ENCODE measurements around the gene CDH2.

The CDH2 gene

GRCh38 chr18:28045176-28045810, 131.6 kb downstream of the CDH2 start:
- DNase-seq (ENCODE audit: low read depth in 2 of 2): no peak

- DNase-seq (ENCODE audit: low read depth in 2 of 2): no peak
These were observed 132.9 kb downstream of the CDH2 start for GRCh38 chr18:28044036-28044435.

DNA sequence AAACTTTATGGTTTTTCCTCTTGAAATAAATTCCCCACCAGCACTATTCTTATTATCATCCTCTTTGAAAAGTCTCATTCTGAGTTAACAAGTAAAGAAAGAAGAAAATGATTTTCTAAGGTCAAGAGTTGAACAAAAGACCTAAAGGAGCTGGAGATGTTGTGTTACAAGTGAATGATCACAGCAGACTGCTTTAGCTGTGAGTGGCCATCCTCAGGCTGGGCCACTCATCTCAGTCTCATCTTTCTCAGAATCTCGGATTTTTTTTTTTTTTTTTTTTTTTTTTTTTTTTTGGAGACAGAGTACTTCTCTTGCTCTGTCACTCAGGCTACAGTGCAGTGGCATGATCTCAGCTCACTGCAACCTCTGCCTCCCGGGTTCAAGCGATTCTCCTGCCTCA, 133.3 kb downstream of the CDH2 start:
- DNase-seq (ENCODE audit: low read depth in 2 of 2): no peak

DNA sequence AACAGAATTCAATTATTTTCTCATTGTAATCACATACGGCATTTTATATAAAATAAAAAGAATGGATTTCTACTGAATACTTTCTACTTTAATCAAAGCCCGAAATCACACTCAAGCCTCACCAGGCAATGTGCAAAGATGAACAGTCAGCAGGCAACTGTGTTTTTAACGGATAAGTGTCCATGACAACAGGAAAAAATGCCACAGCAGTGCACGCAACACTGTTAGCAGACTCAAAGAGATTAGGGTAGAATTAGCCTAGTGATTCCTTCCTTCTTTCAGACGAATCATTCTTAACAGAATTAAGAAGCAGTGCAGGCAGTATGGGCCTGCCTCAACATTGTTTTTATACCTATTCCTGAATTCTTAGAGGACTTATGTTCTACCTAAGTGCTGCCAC, 135.6 kb downstream of the CDH2 start:
- no peak for DNase-seq (ENCODE audit: low read depth in 2 of 2)

DNA sequence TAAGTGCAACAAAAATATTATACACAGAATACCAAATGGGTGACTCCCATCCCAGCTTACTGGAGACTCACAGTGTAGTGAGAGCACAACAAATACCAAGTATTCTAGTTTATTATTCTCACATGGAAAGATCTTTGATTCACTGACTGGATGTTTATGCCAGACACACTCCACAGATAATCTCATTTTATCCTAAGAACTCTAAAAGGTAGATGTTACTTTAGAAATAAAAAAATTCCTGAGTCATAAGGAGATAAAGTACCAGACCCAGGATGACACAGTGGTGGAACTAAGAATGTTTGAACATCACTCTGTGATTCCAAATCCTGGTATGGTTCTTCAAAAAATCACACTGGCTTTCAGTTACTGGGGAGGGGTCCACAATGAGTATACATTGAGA, 136.2 kb downstream of the CDH2 start:
- no peak for DNase-seq (ENCODE audit: low read depth in 2 of 2)

DNA sequence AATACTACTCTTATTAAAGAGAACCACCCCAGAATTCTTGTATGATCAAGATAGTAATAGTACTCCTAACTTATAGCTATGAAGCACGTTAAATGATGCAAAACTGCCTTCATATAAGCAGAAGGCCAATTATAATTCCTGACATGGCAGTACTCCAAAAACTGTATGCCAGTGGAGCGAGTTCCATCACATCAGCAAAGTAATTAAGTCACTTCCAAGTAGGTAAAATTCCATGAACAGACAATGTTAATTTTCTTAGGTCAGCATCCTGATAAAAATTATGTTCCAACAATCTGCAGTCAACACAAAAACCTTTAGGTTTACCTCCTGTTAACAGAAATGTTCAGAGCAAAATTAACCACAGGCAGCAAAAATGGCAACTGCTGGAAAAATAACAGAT, 136.7 kb downstream of the CDH2 start:
- no peak for DNase-seq (ENCODE audit: low read depth in 2 of 2)

GRCh38 chr18:28039691-28040090, 137.2 kb downstream of the CDH2 start:
- DNase-seq (ENCODE audit: low read depth in 2 of 2): no peak

GRCh38 chr18:28039078-28039477, 137.9 kb downstream of the CDH2 start:
- no peak for DNase-seq (ENCODE audit: low read depth in 2 of 2)

DNA sequence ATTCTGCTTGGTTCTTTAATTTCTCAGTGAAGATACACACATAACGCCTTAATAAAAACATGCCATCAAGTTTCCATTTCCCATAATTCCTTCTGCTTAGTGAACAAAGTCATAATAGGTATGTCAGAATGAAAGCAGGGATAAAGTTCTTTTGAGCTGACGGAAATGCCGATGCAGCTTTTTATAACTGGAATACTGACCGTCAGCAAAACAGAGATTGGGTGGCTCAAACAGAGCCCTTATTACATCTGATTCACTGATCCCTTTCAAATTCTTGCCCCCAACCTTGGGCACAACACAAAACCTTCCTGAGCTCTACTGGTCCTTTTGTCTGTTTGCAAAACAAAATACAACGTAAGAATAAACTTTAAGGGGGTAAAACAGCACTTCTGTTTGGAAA, 140.4 kb downstream of the CDH2 start:
- no peak for DNase-seq (ENCODE audit: low read depth in 2 of 2)

- no peak for DNase-seq (ENCODE audit: low read depth in 2 of 2)
These were observed 142.4 kb downstream of the CDH2 start for GRCh38 chr18:28034567-28034966.

DNA sequence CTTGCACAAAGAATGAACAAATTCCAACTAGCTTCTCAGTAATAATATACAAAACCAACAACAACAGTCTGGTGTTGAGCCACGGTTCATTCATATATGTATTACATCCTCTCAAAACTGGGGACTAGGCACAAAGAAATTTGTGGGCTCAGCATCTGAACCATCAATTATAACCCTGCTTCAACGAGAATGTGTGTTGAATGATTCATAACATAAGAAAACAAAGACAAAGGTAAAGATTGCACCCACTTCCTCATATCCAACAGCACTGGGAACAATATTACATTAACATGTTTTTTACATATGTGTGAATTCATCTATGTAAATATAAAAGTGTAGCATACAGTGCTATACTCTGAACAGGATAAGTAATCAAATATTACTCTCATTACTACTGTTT, 144.8 kb downstream of the CDH2 start:
- DNase-seq (ENCODE audit: low read depth in 2 of 2): no peak

GRCh38 chr18:28030458-28030857, 146.5 kb downstream of the CDH2 start:
- no peak for DNase-seq (ENCODE audit: low read depth in 2 of 2)

DNA sequence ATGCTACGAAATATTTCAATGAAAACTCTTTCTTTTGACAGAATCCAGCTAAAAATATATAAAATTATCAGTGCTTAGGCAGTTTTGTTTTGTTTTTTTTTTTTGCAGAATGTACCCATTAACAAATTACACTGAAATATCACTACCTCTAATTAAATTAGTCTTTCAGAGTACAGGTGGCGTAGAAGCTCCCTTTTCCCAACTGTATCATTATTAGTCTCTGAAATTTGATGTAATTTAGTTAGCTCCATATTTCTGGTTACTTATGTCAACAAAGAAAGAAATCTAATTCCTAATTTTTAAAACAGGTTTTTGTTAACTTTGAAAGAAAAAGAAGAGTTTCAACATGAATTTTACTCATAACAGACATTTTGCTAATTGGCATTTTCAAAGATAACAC, 149.2 kb downstream of the CDH2 start:
- DNase-seq (ENCODE audit: low read depth in 2 of 2): no peak

GRCh38 chr18:28019425-28020108, 157.4 kb downstream of the CDH2 start:
- no peak for DNase-seq (ENCODE audit: low read depth in 2 of 2)

DNA sequence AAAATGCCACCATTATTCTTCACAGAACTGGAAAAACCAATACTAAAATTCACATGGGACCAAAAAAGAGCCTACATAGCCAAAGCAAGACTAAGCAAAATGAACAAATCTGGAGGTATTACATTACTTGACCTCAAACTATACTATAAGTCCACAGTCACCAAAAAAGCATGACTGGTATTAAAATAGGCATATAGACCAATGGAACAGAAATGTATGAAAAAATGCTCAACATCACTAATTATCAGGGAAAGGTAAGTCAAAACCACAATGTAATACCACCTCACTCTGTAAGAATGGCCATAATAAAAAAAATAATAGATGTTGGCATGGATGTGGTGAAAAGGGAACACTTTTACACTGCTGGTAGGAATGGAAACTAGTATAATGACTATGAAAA, 158.6 kb downstream of the CDH2 start:
- no peak for DNase-seq (ENCODE audit: low read depth in 2 of 2)

GRCh38 chr18:28015671-28016070, 161.3 kb downstream of the CDH2 start:
- DNase-seq (ENCODE audit: low read depth in 2 of 2): no peak

DNA sequence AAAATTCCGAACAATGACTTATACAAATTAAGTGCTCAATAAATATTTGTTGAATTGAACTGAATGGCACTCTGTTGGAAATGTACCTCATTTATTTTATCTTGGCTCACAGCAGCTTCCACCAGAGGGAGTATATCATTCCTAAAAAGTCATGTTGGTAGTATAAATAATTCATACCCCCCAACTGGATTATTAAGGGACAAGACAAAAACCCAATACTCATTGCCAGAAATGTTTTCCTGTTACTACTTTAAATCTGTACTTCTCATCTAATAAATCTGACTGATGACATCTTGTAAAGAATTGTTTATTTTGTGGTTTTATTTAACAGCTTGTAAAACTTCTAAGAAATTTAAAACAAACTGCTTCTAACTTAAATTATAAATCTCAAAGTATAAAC, 163.9 kb downstream of the CDH2 start:
- DNase-seq (ENCODE audit: low read depth in 2 of 2): no peak

- no peak for DNase-seq (ENCODE audit: low read depth in 2 of 2)
These were observed 164.6 kb downstream of the CDH2 start for GRCh38 chr18:28012336-28012735.

DNA sequence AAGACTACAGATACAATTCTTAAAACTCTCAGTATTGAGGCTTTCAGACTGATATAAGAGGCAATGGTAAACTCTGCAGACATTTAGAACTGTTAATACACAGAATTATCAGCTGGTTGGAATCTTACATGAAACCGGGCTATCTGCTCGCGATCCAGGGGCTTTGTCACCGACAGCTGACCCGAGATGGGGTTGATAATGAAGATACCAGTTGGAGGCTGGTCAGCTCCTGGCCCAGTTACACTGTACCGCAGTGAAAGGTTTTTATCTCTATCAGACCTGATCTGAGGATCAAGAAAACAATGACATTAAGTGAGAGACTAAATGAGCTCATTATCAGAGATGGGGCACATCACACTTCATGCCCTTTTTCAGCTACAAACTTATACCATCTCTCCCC, 167.3 kb downstream of the CDH2 start:
- DNase-seq (ENCODE audit: low read depth in 2 of 2): no peak

- DNase-seq (ENCODE audit: low read depth in 2 of 2): no peak
These were observed 169.1 kb downstream of the CDH2 start for GRCh38 chr18:28007841-28008240.

DNA sequence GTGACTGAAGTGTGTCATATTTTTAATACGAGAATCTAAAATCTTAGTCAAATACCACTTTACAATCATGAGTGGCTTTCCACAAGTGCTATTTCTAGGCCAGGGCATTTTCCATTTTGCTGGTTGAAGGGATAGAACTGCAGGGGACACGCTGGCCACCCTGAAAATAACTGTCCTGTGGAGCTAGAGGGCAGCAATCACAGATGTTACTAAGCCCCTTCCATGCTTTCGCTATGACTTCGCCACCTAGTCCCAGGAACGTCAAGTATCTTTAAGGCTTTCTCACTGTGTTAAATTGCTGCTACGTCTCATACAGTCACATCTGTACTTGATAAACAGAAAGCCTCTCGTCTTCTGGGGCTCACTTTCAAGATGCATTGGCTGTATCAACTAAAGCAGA, 171.8 kb downstream of the CDH2 start:
- no peak for DNase-seq (ENCODE audit: low read depth in 2 of 2)

DNA sequence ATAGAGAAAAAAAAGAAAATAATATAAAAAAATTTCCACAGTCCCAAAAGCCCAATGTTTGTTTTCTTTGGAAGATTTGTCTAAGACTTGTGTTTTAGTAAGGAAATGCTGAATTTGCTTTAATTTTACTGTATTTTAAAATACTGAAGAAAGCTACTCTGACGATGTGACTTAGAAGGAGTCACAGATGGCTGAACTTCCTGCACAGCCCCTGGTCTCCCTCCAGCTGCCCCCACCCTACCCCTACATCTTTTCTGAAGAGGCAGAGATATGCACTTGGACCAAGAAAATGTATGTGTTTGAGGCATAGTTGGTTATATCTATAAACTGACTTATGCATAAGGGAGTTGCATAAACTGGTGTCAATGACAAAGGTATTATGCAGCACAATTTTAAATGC, 172.3 kb downstream of the CDH2 start:
- no peak for DNase-seq (ENCODE audit: low read depth in 2 of 2)

DNA sequence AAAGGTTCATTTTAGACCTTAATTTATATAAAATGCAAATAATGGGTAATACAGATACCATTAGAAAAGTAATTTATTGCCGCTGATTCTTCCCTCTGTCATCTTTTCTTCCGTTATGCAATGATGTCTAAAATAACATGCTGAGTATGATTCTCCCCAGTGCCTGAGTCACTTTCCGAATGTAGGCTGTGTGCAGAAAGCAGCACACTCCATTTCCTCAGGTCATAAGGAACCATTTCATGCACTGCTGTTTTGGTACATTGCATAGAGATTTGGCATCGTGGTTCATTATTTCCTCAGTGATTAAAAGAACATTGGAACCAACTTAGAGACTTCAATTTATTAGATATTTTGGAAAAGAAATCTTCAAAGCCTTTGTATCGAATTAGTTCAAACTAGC, 173.5 kb downstream of the CDH2 start:
- no peak for DNase-seq (ENCODE audit: low read depth in 2 of 2)

- no peak for DNase-seq (ENCODE audit: low read depth in 2 of 2)
These were observed 174.1 kb downstream of the CDH2 start for GRCh38 chr18:28002841-28003240.

Data from stimulated activated CD4-positive, alpha-beta T cell treated with anti-CD3 and anti-CD28 coated beads, Interleukin-1b, Interleukin-23, amount 100 ng/mL, for 1 hour (primary cell).